GM19452 (cell line): ENCODE results near the gene ASCC2.

ENCODE experiments used
- ATAC-seq: cut with Tn5 transposase; IDR thresholded peaks from one replicate; pipeline ENCODE4 v1.9.1; 2021; ENCODE audit not compliant: unreplicated experiment

Gene ASCC2

DNA sequence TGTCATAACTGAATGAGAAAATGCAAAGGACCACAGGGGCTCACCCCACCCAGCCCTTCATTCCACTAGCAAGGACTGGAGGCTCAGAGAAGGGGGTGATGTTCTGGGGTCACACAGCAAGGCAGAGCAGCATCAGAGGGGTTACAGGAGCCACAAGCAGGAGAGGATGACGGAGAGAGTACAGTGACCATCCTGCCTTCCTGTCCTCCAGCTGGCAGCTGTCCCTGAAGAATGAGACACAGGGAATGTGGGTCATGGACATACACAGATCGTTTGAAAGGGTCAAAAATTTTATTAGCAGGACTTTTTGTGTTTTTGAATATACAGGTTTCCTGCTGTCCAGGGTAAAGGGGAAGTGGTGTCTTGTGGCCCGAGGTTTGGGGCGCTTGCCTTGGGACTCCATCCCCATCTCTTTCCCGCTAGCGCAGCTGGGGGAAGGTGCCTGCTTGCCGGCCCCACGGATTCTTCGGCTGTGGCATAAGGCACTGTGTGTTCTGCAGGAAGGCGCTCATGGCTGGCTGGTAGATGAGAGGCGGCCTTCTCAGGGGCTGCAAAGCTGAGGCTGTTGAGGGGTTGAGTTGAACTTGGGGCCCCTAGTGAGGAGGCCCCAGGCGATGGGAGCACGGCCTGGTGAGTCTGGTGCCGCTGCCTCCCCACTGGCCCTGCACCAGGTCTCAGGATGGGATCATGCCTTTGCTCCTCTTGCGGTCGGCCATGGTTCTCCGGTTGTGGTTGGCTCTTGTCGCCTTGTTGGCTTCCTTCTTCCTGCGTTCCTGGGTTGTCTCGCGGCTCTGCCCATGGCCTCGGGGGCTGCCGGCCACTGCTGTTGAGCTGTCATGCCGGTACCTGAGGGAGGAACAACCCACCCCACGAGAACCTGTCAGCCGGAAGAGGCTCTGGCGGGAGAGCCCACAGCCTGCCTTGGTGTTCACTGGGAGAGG is 49.5 kb downstream of the ASCC2 start:
- no peak for ATAC-seq

DNA sequence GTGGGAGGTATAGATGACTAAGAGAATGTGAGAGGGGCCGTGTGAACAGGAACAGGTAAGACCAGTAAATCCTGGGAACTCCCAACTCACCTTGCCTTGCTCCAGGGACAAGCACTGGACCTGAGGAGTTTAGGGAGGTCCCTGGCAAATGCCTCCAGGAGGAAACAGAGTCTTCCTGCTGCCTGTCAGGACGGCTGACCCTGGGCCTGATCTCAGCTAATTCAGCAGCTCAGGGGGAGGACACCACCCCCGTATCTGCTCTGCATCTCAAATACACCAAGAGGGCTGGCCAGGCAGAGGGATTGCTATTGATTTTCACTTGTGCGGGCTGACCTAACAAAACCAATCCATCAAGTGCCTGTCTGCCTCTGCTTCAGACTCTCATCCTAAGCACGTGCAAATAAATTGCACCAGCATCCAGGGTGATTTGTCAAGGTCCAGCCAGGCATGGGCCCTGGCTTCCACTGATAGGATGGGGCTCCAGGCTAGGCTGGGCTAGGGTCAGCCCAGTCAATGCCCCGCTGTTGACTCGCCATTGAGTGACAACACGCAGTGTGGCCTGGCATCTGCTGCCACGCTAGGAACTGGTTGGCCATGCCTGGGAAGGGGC is 50.6 kb downstream of the ASCC2 start:
- no peak for ATAC-seq

DNA sequence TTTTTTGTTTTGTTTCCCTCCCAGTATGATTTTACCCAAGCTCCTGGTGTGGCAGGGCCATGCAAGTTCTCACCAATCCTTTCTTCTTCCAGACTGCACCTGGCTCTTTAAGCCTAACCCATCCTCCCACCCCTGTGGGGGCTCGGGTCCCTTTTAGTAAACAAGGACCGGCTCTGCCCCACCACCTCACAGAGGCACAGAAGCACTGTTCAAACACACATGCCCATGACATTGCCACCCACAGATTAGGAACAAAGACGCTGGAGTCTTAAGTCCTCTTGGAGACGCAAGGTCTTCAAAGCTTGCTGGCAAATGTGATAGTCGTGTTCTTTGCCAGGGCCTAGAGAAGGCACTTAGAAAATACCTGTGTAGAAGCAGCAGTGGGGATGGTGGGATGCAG is 52.0 kb downstream of the ASCC2 start:
- no peak for ATAC-seq

DNA sequence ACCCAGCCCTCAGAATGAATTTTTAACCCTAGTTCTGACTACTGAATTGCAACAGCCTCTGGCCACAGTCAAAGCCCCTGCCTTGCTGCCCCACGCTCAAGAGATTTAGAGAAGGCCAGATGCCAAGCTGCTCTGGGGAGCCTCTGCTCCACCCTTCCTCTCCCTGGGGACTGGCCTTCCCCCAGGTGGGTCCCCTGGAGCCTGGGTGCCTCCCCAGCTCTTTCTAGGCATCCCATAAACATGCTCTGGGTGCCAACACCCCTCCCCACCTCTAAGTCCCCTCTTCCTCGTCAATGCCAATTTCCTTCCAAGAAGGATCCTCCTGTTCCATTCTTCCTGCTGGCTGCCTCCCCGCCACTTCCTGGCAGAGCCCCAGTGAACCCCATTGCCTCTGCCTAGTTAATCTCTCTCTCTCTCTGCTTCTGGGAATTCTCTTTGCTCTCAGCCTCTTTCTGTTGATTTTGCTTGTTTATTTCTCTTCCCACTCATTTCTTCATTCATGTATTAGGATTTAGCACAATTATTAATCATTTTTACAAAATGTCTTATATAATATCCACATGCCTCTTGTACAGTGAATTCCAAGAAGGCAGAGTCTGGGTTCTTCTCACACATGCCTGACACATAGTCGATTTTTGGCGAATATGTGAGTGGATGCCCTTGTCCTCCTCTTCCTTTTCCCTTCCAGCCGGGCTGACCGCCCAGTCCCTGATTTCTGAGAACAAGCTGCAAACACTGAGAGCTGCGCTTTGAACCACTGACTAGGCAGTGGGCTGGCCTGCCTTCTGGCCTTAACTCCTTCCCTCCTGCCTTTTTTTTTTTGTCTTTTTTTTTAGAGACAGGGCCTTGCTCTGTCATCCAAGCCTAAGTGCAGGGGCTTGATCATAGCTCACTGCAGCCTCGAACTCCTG is 53.4 kb downstream of the ASCC2 start:
- no peak for ATAC-seq

DNA sequence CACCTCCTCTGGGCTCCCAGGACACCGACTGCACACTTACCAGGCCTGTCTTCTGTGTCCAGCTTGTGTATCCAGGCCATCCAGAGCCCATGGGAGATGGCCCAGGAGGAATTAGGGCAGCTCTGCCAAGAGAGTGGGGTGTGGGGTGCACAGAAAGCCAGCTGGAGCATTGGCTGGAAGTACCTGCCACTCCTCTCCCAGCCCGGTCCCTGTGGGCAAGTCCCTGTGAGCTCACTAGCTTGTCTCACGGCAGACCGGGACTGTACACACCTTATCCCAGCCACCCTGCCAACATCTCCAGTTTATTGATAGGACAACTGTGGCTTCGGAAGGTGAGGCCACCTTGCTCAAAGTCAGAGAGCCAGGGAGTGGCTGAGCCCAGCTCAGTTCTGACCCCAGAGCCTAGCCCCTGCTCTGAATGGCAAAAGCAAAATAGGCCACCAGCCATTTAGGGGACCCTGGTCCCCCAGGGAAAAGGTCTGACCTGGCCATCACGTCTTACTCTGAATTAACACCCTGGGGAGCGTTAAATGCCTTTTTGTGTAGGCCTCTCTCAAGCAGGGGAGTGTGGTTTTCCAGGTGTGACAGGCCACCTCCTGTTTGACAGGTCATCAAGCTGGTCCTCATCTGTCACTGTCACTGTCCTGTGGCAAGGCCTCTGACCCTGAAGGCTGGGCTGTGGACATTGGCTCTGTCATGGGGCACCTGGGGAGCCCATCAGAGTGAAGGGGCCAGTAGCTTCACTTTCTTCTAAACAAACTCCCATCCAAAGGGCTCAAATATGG is 55.8 kb downstream of the ASCC2 start:
- no peak for ATAC-seq

DNA sequence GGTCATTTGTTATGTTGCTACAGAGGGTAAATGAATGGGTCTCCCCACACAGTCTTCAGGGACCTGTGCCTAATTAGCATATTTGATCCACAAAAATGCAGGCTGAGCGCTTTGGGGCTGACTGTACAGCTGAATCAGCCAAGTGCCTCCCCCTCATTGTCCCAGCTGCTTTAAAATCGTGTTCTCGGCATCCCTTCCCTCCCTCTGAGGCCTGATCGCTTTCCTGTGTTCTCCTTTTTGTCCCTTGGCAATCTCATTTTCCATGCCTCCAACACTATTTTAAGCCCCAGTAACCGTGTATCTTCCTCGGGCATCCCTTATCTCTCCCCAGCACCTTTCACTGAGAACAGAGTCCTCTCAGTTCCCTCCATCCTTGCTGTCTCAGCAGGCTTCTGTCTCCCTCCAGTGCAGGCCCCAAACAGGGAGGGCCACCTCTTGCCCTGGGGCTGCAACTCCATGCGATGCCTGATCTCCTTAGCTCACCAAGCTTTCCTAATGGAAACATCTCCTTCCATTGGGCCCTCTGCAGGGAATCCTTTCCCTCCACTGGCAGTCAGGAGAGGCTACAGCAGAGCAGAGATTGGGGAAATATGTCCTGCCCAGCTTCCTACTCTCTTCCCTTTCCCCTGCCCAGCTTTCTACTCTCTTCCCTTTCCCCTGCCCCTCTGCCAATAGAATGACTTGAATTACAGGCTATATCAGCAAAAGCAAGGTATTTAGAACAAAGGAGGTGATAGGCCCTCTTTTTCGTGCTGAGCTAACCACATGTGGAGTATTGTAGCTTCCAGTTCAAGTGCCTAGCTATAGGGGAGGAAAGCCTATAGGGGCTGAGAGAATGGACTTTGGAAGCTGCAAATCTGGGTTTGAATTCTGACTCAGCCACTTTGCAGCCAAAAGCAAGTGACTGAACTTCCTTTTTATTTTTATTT is 57.1 kb downstream of the ASCC2 start:
- no peak for ATAC-seq

DNA sequence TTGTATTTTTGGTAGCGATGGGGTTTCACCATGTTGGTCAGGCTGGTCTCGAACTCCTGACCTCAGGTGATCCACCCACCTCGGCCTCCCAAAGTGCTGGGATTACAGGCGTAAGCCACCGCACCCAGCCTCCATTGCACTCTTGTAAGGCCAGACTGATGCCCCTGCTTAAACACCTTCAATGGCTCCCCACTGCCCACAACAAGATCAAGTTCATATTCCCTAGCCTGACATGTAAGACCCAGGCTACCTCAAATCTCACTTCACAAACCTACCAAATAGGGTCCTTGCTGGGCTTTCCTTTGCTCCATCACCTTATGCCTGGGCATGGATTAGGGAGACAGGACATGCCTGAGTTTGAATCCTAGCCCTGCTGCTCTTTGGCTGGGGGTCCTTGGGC is 57.9 kb downstream of the ASCC2 start:
- ATAC-seq = no peak

DNA sequence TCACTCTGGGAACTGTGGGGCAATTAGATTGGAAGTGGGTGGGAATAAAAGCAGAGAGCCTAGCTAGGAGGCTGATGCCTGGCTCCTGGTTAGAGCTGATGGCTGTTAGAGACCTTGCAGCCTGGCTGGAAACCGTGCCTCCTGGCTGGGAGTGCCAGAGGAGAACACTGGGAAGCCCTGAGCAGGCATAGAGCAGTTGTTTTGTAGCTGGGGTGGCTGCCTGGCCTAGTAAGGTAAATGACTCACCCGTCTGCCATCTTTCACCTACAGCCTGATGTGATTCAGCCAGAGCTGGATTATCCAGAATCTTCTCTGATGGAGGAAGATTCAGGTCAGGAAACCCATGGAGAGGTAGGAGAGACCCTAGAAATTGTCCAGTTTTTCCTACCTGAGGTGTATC is 64.8 kb downstream of the ASCC2 start:
- ATAC-seq = no peak

DNA sequence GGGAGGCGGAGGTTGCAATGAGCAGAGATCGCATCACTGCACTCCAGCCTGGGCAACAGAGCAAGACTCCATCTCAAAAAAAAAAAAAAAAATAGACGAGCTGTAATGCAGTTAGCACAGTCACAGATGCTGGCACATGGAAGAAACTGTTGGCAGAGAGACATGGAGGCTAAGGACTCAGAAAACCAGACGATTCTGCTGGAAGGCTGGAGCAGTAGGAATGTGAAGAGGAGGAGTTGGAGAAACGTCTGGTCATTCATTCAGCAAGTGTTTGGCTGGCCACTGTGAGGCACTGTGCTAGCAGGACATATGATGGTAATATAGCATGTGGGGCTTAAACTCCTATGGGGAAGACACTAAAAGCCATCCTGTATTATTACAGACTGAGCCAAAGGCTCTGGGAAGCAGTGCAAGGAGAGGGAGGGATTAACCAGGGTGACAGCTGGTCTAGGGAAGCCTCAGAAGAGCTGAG is 65.9 kb downstream of the ASCC2 start:
- no peak for ATAC-seq

DNA sequence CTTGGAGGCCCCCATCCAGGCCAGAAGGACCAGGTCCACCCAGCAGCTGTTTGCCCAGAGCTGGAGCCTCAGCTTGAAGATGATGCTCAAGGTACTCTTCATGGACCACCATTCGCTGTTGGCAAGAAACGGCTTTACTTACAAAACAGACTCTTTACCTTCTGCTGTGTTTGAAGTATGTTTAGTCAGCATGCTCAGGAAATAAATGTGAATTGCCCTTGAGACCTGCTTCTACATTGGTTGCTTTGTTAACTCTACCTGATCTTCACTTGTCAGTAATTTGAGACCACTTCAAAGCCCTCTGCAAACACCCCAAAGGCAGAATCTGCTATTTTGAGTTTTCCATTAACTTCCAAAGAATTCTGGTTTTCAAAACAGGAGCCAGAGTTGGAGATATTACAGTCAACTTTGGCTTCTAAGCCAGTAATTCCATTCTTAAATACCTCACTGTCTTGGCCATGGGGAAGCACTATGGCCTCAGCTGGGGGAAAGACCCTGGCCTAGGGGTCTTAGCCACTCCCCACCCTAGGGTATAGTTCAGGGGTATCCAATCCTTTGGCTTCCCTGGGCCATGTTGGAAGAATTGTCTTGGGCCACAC is 68.3 kb downstream of the ASCC2 start:
- ATAC-seq = no peak

DNA sequence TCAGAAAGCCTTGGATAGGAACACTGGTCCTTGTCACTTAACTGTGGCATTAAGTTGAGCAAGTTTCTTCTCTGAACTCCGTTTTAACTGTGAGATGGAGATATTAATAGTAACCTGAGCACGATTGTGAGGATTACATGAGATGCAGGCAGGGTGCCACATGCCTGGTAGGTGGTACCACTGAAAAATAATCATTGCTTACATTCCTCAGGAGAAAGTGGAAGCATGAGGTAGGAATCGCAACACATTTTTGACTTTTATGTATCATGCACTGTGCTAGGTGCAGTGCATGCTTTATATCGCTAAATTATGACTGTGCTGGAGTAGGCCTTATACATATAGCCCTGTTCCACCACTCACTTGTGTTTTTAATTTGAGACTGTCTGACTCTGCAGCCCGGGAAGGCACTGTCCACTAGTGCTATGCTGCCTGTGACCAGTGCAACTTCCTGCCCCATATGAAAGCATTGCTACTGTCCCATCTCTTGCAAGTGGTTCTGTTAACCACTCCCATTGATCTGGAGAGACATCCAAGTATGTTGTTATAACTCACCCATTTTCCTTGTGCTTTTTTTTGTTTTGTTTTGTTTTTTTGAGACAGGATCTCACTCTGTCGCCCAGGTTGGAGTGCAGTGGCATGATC is 69.9 kb downstream of the ASCC2 start:
- ATAC-seq = no peak

DNA sequence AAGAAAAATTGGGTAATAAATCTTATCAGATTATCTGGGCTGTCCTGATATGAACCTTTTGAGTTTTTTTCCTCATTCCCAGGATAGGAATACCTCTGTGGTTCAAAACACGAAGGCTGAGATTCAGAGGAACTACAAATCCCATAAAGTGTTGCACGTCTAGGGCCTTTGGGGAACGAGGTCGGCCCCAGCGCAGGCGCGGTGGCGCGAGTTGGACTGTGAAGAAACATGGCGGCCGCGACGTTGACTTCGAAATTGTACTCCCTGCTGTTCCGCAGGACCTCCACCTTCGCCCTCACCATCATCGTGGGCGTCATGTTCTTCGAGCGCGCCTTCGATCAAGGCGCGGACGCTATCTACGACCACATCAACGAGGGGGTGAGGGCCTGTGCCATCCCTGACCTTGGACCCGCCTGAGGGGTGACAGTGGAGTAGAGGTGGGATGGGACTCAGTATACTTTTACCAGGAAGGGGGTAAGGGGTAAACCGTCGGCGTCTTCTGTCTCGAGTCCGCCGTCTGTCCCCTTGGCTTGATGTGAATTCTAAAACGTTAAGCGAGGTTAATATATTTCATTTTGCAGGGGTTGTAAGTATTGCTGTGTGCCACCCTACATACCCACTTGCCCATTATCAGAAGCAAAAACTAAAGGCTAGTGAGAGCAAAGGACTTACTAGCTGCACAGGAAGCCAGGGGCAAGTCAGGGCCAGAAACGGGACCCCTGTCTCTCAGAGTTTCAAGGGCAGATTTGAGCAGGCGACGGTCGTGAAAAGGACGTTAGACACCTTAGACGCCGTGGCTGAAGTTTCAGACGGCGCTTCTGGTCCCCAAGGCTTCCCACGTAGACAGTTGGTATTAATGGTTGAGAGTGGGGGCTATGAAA is 70.7 kb downstream of the ASCC2 start, which contains the start of gene UQCR10:
UQCR10 (plus strand) TSS at position 199 of the 881 bp plus-strand sequence; CDS start at position 229, 30 bp downstream.
- peak; percentile 60 for ATAC-seq

DNA sequence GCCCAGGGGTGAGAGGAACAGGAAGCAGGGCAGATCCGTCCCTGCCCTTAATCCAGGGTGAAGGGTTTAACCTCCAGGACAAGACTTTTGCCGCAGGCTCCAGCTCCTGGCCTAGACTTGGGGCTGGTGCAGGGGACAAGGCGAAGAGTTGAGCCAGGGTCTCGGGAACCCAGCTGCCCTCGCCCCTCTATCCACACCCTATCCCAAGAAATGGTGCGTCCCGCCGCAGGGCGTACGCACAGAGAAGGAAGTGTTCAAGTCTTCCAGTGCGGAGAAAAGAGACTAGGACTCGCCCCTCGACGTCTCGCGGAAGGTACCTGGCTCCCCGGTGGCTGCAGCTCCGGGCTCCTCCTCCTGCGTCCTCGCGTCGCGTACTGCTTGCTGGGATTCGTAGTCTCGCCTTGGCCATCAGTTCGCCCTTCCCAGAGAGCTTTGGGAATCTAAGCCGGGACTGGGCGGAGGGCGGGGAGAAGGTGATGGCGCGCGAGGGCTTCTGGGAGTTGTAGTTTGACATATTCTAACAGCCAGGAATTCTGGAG is 71.4 kb downstream of the ASCC2 start, which contains the start of gene ZMAT5:
ZMAT5 (minus strand) TSS at position 376 of the 539 bp plus-strand sequence. CDS start 18,463 bp downstream, outside the sequence.
- ATAC-seq = peak; percentile 84

DNA sequence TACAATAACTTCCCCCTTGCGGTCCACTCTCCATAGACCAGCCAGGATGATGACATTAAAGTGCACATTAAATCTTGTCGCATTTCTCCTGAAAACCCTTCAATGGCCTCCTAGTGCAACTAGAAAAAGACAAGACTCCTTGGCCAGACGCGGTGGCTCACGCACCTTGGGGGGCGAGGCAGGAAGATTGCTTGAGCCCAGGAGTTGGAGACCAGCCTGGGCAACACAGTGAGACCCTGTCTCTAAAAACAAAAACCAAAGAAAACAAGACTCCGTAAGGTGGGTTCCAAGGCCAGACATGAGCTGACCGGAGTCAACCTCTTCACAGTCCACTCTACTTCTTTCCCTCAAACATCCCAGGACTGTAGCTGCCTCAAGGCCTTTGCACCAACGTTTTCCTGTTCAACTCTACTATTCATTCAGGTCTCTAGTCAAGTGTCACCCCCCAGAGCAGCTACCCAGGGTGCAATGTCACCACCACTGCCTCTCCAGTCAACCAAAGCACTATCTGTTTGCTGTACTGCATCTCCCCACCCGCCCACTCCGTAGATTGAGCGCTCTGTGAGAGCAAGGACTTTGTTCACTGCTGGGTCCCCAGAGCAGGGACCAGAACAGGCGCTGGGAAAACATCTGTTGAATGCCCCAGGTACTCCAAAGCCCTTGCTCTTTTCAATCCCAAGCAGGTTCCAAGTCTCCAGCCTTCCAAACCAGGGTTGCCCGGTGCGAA is 72.0 kb downstream of the ASCC2 start:
- peak; percentile 16 for ATAC-seq

DNA sequence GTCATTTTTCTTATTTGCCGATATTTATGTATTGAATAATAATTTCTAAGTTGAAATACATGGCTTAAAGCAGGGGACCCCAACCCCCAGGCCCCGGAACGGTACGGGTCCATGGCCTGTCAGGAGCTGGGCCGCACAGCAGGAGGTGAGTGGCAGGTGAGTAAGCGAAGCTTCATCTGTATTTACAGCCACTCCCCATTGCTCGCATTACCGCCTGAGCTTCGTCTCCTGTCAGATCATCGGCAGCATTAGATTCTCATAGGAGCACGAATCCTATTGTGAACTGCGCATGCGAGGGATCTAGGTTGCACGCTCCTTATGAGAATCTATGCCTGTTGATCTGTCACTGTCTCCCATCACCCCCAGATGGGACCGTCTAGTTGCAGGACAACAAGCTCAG is 75.8 kb downstream of the ASCC2 start:
- ATAC-seq = no peak

DNA sequence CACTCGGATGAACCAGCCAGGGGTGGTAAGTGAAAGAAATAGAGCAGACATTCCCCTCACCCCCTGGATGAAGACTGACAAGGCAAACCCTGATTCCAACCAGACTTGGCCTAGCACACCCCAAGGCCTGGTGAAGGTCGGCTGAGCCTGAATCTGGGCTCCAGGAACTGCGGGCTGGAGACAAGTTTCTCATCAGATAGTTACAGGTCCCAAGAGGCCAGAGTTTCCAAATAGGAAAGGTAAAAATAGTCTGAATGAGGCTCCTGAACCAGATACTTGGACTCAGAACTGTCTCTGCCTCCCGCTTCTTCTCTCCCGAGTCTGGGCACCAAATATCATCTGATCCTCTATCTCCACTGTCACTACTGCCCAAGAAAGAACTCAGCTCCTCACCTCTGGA is 79.1 kb downstream of the ASCC2 start:
- no peak for ATAC-seq
